HepG2 (cell line): ENCODE data around the gene SPATA7. TPM values are rescaled to one million over a fixed set of nuclear protein-coding genes. Genes with fewer than 3 reads are reported as not detected.

Experiments
- ATAC-seq: fragments of 200-7000 bp; cut with Tn5 transposase; 3 replicates; pipeline ENCODE4 v1.9.1; 2020; ENCODE audit warnings: mild to moderate bottlenecking, moderate library complexity
- BruUV-seq: library from RNA; stranded (reverse); fragments of 400-500 nt; replicated peaks from 2 replicates; lab custom pipeline; 2021; lab: Mats Ljungman, UMichigan
- CTCF ChIA-PET: fragments of 300-600 bp; formaldehyde crosslinking; extraction: SDS; loops from one replicate; lab custom pipeline; 2021; ENCODE audit warnings: low total read pairs, inconsistent platforms, low intra/inter-chr PET ratio; lab: Yijun Ruan, JAX
- POLR2A ChIA-PET: fragments of 350-600 bp; sonication (Branson Sonifier 250); formaldehyde crosslinking; loops from one replicate; lab custom pipeline; 2020; ENCODE audit warnings: antibody characterized with exemption, inconsistent platforms; lab: Yijun Ruan, JAX
- DNase-seq: peaks from one replicate; pipeline ENCODE4 v3.0.0-alpha.2; 2015; ENCODE audit warnings: low spot score
- FAIRE-seq: peaks from 3 replicates; lab custom pipeline; 2011; peaks lifted over from hg19 to GRCh38; lab: Jason Lieb, UNC
- H2AFZ ChIP-seq: one replicate; pipeline ENCODE4 v1.6.1; 2011; ENCODE audit warnings: low read length, inconsistent platforms
- H3K27ac ChIP-seq: fragments of 300-600 bp; 3 replicates; pipeline ENCODE4 v1.8.0; 2011; ENCODE audit warnings: mixed run types, mild to moderate bottlenecking, mixed read lengths, low read length, inconsistent platforms; ENCODE audit not compliant: insufficient read depth; ENCODE audit errors: extremely low read length
- H3K27me3 ChIP-seq, 2 experiments: fragments of 200-600 bp in 1 of 2; 2 replicates in 1 of 2; 3 replicates in 1 of 2; pipeline versions ENCODE4 v1.6.0 to v1.8.0; 2011; ENCODE audit warnings: low read length in 2 of 2, mild to moderate bottlenecking in 2 of 2, moderate library complexity in 2 of 2, inconsistent platforms in 1 of 2; ENCODE audit not compliant: insufficient read depth in 2 of 2, control insufficient read depth in 1 of 2
- H3K36me3 ChIP-seq, 2 experiments: fragments of 200-600 bp in 1 of 2; replicated peaks in 1 of 2; 2 replicates in 1 of 2; 3 replicates in 1 of 2; pipeline versions ENCODE4 v1.5.1 to v1.8.0; 2011; ENCODE audit warnings: low read length in 2 of 2, inconsistent platforms in 1 of 2; ENCODE audit not compliant: insufficient read depth in 2 of 2, control insufficient read depth in 1 of 2
- H3K4me1 ChIP-seq: 2 replicates; pipeline ENCODE4 v1.5.1; 2012; ENCODE audit warnings: low read length, inconsistent platforms; ENCODE audit not compliant: insufficient read depth
- H3K4me2 ChIP-seq: 2 replicates; pipeline ENCODE4 v1.6.0; 2011; ENCODE audit warnings: low read depth, low read length, inconsistent platforms
- H3K4me3 ChIP-seq, 3 experiments: fragments of 200-600 bp in 1 of 3; sonication (generic), shearing (Covaris generic) in 1 of 3; replicated peaks in 1 of 3; 2 replicates each; pipeline ENCODE4 v1.5.1; 2011 to 2016; ENCODE audit warnings: low read length in 3 of 3, inconsistent platforms in 2 of 3, low read depth in 2 of 3, mild to moderate bottlenecking in 2 of 3, control low read depth in 1 of 3, mixed read lengths in 1 of 3; ENCODE audit not compliant: insufficient read depth in 1 of 3
- H3K79me2 ChIP-seq: one replicate; pipeline ENCODE4 v1.6.1; 2011; ENCODE audit warnings: low read length, inconsistent platforms; ENCODE audit not compliant: insufficient read depth
- H3K9ac ChIP-seq: 2 replicates; pipeline ENCODE4 v1.6.0; 2011; ENCODE audit warnings: mild to moderate bottlenecking, low read depth, low read length, inconsistent platforms; ENCODE audit not compliant: insufficient read depth
- H3K9me3 ChIP-seq: 2 replicates; pipeline ENCODE4 v1.5.1; 2012; ENCODE audit warnings: mild to moderate bottlenecking, low read length
- H4K20me1 ChIP-seq: 2 replicates; pipeline ENCODE4 v1.6.0; 2011; ENCODE audit warnings: inconsistent platforms, mild to moderate bottlenecking, low read length, moderate library complexity; ENCODE audit not compliant: insufficient read depth
- CENPT ChIP-seq: sonication (generic); formaldehyde crosslinking; IDR thresholded peaks from 2 replicates; pipeline ENCODE4 v1.8.0; 2022; ENCODE audit warnings: low read depth, mild to moderate bottlenecking, moderate library complexity, missing genetic modification reagents
- RAD21 ChIP-seq: fragments of 450-650 bp; formaldehyde crosslinking; IDR thresholded peaks from 2 replicates; pipeline ENCODE4 v1.5.0; 2020; ENCODE audit warnings: mild to moderate bottlenecking
- ZBTB8A ChIP-seq: sonication (generic); formaldehyde crosslinking; IDR thresholded peaks from 2 replicates; pipeline ENCODE4 v1.4.0; 2020; ENCODE audit warnings: mild to moderate bottlenecking, low read depth, missing genetic modification reagents, borderline replicate concordance
- WGBS: methylation state at CpG from one replicate; pipeline ENCODE4 v1.1.6; 2017; ENCODE audit warnings: low lambda C conversion rate; 5-methylcytosine and 5-hydroxymethylcytosine counted together
- in situ Hi-C: cut with HindIII; loops from 2 replicates; pipeline ENCODE4 v1.10.0; 2017; ENCODE audit warnings: low pct_unique_long_range_greater_than_20kb; ENCODE audit not compliant: extremely low pct_ligation_motif_present
- intact Hi-C: fragments of 100-400 bp; cut with micrococcal nuclease; formaldehyde crosslinking; loops from one replicate; pipeline ENCODE4 v1.10.0; 2022; ENCODE audit not compliant: unreplicated experiment
- polyA plus RNA-seq, 8 experiments: library from polyadenylated mRNA; depleted of rRNA in 3 of 8; stranded (reverse) in 7 of 8; unstranded in 1 of 8; fragments of >200 nt; fragmentation: Illumina TruSeq in 4 of 8; extraction: Trizol in 4 of 8; gene quantifications; 2 replicates each; pipeline versions ENCODE4 v1.2.1 to v1.2.3, GENCODE V29; 2011 to 2016; ENCODE audit warnings: low read depth in 4 of 8, missing spikeins in 1 of 8, mixed read lengths in 1 of 8; ENCODE audit not compliant: insufficient read depth in 1 of 8
- total RNA-seq, 5 experiments: library from RNA; depleted of rRNA; stranded (reverse); fragments of >200 nt; fragmentation: Illumina TruSeq; extraction: Trizol; gene quantifications; 2 replicates each; pipeline ENCODE4 v1.2.3, GENCODE V29; 2016; ENCODE audit warnings: low read depth in 1 of 5
- TF ChIP-seq, protein P1 (sequence below): sonication (generic); formaldehyde crosslinking; IDR thresholded peaks from 2 replicates; pipeline ENCODE4 v1.4.0; 2020; ENCODE audit warnings: missing genetic modification reagents, borderline replicate concordance
- TF ChIP-seq, protein P2 (sequence below): sonication (generic); formaldehyde crosslinking; IDR thresholded peaks from 2 replicates; pipeline ENCODE4 v1.4.0; 2020; ENCODE audit warnings: missing genetic modification reagents, borderline replicate concordance
- TF ChIP-seq, protein P3 (sequence below): sonication (generic); formaldehyde crosslinking; IDR thresholded peaks from 2 replicates; pipeline ENCODE4 v1.5.0; 2020; ENCODE audit warnings: mild to moderate bottlenecking, missing genetic modification reagents, borderline replicate concordance

Gene SPATA7
- total and polyA plus RNA-seq, 2 of the 13 experiments (the other 11 are each of a cell fraction or from before 2014, with no cell fraction given): 3.6 to 5.5 TPM

DNA sequence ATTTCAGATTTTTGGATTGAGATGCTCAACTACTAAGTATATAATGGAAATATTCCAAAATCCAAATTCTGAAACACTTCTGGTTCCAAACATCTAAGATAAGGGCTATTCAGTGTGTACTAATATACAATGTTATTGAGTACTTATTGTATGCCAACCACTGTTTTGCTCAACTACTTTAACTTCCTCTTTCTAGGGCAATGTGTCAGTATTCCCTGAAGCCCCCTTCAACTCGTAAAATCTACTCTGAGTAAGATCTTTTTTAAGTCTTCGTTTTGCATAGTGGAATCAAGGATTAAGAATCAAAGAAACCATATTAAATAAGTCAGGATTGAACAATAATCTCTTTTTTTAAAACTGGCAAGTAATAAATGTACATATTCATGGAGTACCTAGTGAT lies 45.5 kb downstream of the SPATA7 start (continued):
- TF ChIP-seq, protein P1, sequence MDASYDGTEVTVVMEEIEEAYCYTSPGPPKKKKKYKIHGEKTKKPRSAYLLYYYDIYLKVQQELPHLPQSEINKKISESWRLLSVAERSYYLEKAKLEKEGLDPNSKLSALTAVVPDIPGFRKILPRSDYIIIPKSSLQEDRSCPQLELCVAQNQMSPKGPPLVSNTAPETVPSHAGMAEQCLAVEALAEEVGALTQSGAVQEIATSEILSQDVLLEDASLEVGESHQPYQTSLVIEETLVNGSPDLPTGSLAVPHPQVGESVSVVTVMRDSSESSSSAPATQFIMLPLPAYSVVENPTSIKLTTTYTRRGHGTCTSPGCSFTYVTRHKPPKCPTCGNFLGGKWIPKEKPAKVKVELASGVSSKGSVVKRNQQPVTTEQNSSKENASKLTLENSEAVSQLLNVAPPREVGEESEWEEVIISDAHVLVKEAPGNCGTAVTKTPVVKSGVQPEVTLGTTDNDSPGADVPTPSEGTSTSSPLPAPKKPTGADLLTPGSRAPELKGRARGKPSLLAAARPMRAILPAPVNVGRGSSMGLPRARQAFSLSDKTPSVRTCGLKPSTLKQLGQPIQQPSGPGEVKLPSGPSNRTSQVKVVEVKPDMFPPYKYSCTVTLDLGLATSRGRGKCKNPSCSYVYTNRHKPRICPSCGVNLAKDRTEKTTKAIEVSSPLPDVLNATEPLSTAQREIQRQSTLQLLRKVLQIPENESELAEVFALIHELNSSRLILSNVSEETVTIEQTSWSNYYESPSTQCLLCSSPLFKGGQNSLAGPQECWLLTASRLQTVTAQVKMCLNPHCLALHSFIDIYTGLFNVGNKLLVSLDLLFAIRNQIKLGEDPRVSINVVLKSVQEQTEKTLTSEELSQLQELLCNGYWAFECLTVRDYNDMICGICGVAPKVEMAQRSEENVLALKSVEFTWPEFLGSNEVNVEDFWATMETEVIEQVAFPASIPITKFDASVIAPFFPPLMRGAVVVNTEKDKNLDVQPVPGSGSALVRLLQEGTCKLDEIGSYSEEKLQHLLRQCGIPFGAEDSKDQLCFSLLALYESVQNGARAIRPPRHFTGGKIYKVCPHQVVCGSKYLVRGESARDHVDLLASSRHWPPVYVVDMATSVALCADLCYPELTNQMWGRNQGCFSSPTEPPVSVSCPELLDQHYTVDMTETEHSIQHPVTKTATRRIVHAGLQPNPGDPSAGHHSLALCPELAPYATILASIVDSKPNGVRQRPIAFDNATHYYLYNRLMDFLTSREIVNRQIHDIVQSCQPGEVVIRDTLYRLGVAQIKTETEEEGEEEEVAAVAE (CRISPR knock-in tag): no peak
- no peak for TF ChIP-seq RAD21 (CRISPR knock-in tag)
- TF ChIP-seq, protein P2, sequence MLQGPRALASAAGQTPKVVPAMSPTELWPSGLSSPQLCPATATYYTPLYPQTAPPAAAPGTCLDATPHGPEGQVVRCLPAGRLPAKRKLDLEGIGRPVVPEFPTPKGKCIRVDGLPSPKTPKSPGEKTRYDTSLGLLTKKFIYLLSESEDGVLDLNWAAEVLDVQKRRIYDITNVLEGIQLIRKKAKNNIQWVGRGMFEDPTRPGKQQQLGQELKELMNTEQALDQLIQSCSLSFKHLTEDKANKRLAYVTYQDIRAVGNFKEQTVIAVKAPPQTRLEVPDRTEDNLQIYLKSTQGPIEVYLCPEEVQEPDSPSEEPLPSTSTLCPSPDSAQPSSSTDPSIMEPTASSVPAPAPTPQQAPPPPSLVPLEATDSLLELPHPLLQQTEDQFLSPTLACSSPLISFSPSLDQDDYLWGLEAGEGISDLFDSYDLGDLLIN (CRISPR knock-in tag): no peak

DNA sequence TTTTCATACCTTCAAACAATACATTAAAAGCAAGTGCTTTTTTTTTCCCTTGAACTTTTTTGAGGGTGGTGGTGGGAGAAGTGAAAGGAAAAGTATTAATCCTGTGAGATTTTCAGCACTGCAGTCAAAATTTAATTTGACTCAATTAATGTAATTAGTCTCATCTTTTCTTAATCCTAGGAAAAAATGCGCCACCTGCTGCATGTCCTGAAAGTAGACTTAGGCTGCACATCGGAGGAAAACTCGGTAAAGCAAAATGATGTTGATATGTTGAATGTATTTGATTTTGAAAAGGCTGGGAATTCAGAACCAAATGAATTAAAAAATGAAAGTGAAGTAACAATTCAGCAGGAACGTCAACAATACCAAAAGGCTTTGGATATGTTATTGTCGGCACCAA lies 52.2 kb downstream of the SPATA7 start:
- no peak for FAIRE-seq
- no peaks in the 10 kb centered on the region for H3K36me3 ChIP-seq
- no TSS peak for BruUV-seq
- H3K4me2 ChIP-seq: no peak overlapping the region
- ATAC-seq: no peak
- H3K79me2 ChIP-seq: no peaks in the 10 kb centered on the region
- no peaks in the 10 kb centered on the region for H3K9me3 ChIP-seq
- H2AFZ ChIP-seq: no peak overlapping the region
- CTCF ChIA-PET: no interaction called here
- WGBS: 97% methylated on average over 5 of the region's 5 CpGs
- H3K27me3 ChIP-seq: no peaks in the 10 kb centered on the region
- no peak overlapping the region for H3K9ac ChIP-seq
- POLR2A ChIA-PET: no interaction called here
- no peak overlapping the region for H3K27ac ChIP-seq
- in situ Hi-C loops: no loop called here
- no peaks in the 10 kb centered on the region for H3K4me1 ChIP-seq
- no peaks in the 10 kb centered on the region for H4K20me1 ChIP-seq
- no peak for DNase-seq
- H3K4me3 ChIP-seq: no peak overlapping the region
- intact Hi-C loops: loop anchor here (5.0 kb wide), 1 partner anchor 250 kb away; no protein-coding TSS in a partner anchor
- TF ChIP-seq ZBTB8A (CRISPR knock-in tag) (no peak), CENPT (CRISPR knock-in tag) (no peak)
- TF ChIP-seq, protein P3, sequence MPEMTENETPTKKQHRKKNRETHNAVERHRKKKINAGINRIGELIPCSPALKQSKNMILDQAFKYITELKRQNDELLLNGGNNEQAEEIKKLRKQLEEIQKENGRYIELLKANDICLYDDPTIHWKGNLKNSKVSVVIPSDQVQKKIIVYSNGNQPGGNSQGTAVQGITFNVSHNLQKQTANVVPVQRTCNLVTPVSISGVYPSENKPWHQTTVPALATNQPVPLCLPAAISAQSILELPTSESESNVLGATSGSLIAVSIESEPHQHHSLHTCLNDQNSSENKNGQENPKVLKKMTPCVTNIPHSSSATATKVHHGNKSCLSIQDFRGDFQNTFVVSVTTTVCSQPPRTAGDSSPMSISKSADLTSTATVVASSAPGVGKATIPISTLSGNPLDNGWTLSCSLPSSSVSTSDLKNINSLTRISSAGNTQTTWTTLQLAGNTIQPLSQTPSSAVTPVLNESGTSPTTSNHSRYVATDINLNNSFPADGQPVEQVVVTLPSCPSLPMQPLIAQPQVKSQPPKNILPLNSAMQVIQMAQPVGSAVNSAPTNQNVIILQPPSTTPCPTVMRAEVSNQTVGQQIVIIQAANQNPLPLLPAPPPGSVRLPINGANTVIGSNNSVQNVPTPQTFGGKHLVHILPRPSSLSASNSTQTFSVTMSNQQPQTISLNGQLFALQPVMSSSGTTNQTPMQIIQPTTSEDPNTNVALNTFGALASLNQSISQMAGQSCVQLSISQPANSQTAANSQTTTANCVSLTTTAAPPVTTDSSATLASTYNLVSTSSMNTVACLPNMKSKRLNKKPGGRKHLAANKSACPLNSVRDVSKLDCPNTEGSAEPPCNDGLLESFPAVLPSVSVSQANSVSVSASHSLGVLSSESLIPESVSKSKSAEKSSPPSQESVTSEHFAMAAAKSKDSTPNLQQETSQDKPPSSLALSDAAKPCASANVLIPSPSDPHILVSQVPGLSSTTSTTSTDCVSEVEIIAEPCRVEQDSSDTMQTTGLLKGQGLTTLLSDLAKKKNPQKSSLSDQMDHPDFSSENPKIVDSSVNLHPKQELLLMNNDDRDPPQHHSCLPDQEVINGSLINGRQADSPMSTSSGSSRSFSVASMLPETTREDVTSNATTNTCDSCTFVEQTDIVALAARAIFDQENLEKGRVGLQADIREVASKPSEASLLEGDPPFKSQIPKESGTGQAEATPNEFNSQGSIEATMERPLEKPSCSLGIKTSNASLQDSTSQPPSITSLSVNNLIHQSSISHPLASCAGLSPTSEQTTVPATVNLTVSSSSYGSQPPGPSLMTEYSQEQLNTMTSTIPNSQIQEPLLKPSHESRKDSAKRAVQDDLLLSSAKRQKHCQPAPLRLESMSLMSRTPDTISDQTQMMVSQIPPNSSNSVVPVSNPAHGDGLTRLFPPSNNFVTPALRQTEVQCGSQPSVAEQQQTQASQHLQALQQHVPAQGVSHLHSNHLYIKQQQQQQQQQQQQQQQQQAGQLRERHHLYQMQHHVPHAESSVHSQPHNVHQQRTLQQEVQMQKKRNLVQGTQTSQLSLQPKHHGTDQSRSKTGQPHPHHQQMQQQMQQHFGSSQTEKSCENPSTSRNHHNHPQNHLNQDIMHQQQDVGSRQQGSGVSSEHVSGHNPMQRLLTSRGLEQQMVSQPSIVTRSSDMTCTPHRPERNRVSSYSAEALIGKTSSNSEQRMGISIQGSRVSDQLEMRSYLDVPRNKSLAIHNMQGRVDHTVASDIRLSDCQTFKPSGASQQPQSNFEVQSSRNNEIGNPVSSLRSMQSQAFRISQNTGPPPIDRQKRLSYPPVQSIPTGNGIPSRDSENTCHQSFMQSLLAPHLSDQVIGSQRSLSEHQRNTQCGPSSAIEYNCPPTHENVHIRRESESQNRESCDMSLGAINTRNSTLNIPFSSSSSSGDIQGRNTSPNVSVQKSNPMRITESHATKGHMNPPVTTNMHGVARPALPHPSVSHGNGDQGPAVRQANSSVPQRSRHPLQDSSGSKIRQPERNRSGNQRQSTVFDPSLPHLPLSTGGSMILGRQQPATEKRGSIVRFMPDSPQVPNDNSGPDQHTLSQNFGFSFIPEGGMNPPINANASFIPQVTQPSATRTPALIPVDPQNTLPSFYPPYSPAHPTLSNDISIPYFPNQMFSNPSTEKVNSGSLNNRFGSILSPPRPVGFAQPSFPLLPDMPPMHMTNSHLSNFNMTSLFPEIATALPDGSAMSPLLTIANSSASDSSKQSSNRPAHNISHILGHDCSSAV (CRISPR knock-in tag): no peak
